Nephron (organoid): ENCODE measurements around the gene LPIN2.

Experiments used
- H3K27ac Mint-ChIP-seq, 3 experiments: 2 replicates each; pipeline ENCODE4 v1.8.0; 2020; ENCODE audit warnings: mixed read lengths in 3 of 3, mild to moderate bottlenecking in 2 of 3, moderate library complexity in 1 of 3
- H3K27me3 Mint-ChIP-seq: 2 replicates; pipeline ENCODE4 v1.8.0; 2021; ENCODE audit warnings: low read depth, mild to moderate bottlenecking, moderate library complexity, mixed read lengths
- H3K36me3 Mint-ChIP-seq: 2 replicates; pipeline ENCODE4 v1.8.0; 2020; ENCODE audit warnings: low read depth, mixed read lengths
- H3K4me1 Mint-ChIP-seq: 2 replicates; pipeline ENCODE4 v1.8.0; 2020; ENCODE audit warnings: mixed read lengths
- H3K4me3 Mint-ChIP-seq, 3 experiments: 2 replicates each; pipeline ENCODE4 v1.8.0; 2020; ENCODE audit warnings: mild to moderate bottlenecking in 3 of 3, mixed read lengths in 3 of 3, moderate library complexity in 2 of 3
- H3K9me3 Mint-ChIP-seq: 2 replicates; pipeline ENCODE4 v1.8.0; 2020; ENCODE audit warnings: mixed read lengths
- TF ChIP-seq, protein P1 (sequence below), 3 experiments: fragments of 200-600 bp; sonication (generic); IDR thresholded peaks; one replicate each; pipeline ENCODE4 v1.5.0; 2021; ENCODE audit warnings: antibody characterized with exemption in 3 of 3; ENCODE audit not compliant: unreplicated experiment in 3 of 3

The LPIN2 gene, protein sequence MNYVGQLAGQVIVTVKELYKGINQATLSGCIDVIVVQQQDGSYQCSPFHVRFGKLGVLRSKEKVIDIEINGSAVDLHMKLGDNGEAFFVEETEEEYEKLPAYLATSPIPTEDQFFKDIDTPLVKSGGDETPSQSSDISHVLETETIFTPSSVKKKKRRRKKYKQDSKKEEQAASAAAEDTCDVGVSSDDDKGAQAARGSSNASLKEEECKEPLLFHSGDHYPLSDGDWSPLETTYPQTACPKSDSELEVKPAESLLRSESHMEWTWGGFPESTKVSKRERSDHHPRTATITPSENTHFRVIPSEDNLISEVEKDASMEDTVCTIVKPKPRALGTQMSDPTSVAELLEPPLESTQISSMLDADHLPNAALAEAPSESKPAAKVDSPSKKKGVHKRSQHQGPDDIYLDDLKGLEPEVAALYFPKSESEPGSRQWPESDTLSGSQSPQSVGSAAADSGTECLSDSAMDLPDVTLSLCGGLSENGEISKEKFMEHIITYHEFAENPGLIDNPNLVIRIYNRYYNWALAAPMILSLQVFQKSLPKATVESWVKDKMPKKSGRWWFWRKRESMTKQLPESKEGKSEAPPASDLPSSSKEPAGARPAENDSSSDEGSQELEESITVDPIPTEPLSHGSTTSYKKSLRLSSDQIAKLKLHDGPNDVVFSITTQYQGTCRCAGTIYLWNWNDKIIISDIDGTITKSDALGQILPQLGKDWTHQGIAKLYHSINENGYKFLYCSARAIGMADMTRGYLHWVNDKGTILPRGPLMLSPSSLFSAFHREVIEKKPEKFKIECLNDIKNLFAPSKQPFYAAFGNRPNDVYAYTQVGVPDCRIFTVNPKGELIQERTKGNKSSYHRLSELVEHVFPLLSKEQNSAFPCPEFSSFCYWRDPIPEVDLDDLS

DNA sequence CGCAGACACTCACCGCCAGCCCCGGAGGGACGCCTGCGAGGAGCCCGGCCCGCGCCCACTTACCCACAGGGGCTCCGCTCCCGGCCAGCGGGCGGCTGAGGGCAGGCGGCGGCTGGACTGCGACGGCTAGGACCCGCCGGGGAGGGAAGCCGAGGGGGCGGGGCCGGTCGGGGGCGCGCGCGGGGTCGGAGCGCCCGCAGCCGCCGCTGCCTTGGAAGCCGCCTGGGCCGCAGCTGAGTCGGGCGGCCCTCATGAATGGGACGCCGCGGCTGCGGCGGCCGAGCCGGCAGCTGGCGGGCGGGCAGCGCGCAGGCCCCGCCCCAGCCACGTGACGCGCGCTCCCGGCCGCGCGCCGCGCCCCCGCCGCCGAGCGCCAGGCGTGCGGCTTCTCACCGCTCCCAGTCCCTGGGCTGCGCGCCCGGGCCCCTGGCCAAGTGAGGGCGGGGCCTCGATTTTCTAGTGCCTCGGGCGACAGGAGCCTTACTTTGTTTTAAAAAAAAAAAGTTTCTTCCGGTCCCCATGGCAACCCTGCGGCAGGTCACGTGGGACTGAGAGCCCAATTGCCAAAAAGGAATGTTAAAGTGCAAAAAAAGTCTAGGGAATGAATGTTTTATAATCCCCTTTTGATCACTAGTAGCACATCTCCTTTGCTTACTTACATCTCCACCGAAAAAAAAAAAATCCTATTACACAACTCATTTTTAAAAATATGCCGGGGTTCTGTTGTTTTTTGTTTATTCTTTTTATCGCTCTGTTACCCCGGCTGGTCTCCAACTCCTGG lies at the start of gene LPIN2:
Gene LPIN2, minus strand, starts transcription at position 121 of the 781 bp plus-strand sequence. CDS start 52,304 bp downstream, outside the sequence.
- peak within 1 kb of the TSS; percentile 86 to 100 (median 95) for H3K4me3 Mint-ChIP-seq
- no peaks in the 10 kb centered on the region for H3K27me3 Mint-ChIP-seq
- TF ChIP-seq, protein P1, sequence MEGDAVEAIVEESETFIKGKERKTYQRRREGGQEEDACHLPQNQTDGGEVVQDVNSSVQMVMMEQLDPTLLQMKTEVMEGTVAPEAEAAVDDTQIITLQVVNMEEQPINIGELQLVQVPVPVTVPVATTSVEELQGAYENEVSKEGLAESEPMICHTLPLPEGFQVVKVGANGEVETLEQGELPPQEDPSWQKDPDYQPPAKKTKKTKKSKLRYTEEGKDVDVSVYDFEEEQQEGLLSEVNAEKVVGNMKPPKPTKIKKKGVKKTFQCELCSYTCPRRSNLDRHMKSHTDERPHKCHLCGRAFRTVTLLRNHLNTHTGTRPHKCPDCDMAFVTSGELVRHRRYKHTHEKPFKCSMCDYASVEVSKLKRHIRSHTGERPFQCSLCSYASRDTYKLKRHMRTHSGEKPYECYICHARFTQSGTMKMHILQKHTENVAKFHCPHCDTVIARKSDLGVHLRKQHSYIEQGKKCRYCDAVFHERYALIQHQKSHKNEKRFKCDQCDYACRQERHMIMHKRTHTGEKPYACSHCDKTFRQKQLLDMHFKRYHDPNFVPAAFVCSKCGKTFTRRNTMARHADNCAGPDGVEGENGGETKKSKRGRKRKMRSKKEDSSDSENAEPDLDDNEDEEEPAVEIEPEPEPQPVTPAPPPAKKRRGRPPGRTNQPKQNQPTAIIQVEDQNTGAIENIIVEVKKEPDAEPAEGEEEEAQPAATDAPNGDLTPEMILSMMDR (IDR thresholded peaks at IDR 0.05; ENCODE audit: unreplicated experiment in 3 of 3): no peak
- H3K36me3 Mint-ChIP-seq: peaks cover 29% of the 10 kb centered on the region
- H3K27ac Mint-ChIP-seq: peak within 1 kb of the TSS; percentile 91 to 97 (median 96)
- peaks cover 35% of the 10 kb centered on the region for H3K4me1 Mint-ChIP-seq
- no peaks in the 10 kb centered on the region for H3K9me3 Mint-ChIP-seq

DNA sequence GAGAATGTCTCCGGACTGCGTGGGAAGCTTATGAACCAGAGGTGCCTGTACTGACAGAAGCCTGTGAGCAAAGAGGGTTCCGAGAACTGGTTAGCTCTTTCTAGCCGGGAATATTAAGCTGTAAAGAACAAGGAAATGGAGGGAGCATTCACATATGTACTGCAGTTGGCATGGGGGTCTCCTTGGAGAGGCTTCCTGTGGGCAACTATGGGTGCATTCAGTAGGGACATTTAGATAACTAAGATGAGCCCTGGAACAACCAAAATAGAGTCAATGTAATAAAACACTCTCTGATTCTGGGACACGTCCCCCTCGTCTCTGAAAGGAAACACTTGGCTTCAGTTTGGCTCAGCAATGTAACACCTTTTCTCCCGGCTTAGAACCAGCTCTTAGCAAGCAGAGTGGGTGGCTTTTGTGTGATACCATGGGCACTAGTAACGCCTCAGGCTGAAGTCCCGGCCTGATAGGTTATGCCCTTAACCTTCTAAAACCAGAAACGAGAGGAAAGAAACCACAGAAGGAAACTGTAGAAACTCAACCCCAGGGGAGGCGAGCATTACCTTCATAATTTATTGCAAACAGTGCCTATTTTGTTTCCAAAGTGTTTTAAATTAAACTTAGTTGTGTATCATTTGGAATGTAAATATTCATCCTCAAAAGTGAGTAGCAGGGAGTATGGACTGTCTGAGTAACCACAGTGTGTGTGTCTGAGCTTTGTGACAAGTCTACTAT lies 48.8 kb upstream of the LPIN2 start:
- H3K27ac Mint-ChIP-seq: peak overlapping the region; percentile 22 to 35 (median 24)
- no peaks in the 10 kb centered on the region for H3K9me3 Mint-ChIP-seq
- TF ChIP-seq, protein P1 (IDR thresholded peaks at IDR 0.05; ENCODE audit: unreplicated experiment in 3 of 3): no peak
- H3K36me3 Mint-ChIP-seq: no peaks in the 10 kb centered on the region
- no peak overlapping the region for H3K4me3 Mint-ChIP-seq
- peaks cover 30% of the 10 kb centered on the region for H3K4me1 Mint-ChIP-seq
- H3K27me3 Mint-ChIP-seq: peaks cover 3% of the 10 kb centered on the region

DNA sequence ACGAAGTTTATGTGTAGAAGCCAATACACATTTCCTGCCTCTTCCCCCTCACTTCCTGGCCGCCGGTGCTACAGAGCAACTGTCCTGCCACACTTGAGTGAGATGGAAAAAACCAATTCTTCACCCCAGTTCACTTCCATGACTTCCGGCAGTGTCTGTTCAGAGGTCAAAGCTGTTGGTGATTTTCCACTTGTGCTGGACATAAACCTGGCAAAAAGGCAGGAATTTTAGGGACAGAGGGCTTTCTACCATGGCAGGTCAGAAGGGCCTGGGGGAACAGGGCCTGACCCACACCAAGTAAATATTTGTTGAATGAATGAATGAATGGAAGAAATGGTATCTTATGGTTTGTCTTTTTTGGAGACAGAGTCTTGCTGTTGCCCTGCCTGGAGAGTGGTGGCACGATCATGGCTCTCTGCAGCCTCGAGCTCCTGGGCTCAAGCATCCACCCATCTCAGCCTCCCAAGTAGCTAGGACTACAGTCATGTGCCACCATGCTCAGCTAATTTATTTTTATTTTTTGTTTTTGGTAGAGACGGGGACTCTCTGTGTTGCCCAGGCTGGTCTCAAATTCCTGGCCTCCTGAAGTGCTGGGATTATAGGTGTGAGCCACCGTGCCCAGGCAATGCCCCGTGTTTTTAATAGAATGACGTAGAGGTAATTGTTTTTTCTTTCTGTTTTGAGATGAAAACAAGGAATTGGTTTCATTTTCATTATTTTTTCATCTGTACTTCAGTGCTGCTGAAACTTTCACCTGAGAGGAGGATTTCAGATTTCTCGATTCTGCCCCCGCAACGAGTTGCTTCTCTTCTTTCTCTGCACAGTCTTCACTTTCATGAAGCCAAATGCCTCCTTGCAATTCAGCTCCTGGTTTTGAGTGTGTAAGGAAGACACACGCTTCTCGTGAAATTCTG lies 48.0 kb upstream of the LPIN2 start:
- H3K9me3 Mint-ChIP-seq: no peaks in the 10 kb centered on the region
- peaks cover 29% of the 10 kb centered on the region for H3K4me1 Mint-ChIP-seq
- TF ChIP-seq, protein P1 (IDR thresholded peaks at IDR 0.05; ENCODE audit: unreplicated experiment in 3 of 3): no peak
- peaks cover 3% of the 10 kb centered on the region for H3K27me3 Mint-ChIP-seq
- no peaks in the 10 kb centered on the region for H3K36me3 Mint-ChIP-seq
- H3K4me3 Mint-ChIP-seq: no peak overlapping the region
- H3K27ac Mint-ChIP-seq: peak overlapping the region; percentile 22 to 75 (median 74)

DNA sequence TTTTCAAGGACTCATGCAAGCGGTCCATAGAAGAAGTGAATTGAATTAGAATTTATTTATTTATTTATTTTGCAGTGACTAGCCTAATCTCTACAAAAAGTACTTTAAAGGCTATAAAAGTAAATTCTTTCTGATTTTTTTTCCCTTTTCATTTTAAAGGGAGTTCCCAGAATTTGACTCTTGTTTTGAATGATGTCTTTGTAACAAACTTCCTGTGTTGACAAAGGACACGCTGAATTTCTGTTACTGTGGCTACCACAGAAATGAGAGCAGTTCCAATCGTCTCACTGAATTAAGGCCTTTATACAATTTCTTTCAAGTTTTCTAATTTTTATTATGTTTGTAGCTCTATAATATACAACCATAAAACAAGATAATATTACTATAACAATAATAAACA lies 46.3 kb upstream of the LPIN2 start:
- no peak overlapping the region for H3K4me3 Mint-ChIP-seq
- H3K9me3 Mint-ChIP-seq: peaks cover 2% of the 10 kb centered on the region
- TF ChIP-seq, protein P1 (IDR thresholded peaks at IDR 0.05; ENCODE audit: unreplicated experiment in 3 of 3): no peak
- peaks cover 36% of the 10 kb centered on the region for H3K4me1 Mint-ChIP-seq
- H3K36me3 Mint-ChIP-seq: peaks cover 3% of the 10 kb centered on the region
- peaks cover 3% of the 10 kb centered on the region for H3K27me3 Mint-ChIP-seq
- no peak overlapping the region for H3K27ac Mint-ChIP-seq
